Prostate gland (tissue), 2 donors: ENCODE results near the gene ITFG1.

Experiments used
- POLR2A ChIP-seq: fragments of 450-650 bp; IDR thresholded peaks from one replicate; pipeline ENCODE4 v1.6.1; 2016; ENCODE audit warnings: antibody characterized with exemption, mild to moderate bottlenecking
- TF ChIP-seq, protein P1 (sequence below), 4 experiments: fragments of 200-600 bp in 2 of 4; fragments of 450-650 bp in 2 of 4; sonication (generic) in 2 of 4; IDR thresholded peaks; 1 replicate in 3 of 4; 2 replicates in 1 of 4; pipeline ENCODE4 v1.5.1; 2016 to 2019; ENCODE audit warnings: antibody characterized with exemption in 4 of 4, mild to moderate bottlenecking in 2 of 4, moderate library complexity in 2 of 4

DNA sequence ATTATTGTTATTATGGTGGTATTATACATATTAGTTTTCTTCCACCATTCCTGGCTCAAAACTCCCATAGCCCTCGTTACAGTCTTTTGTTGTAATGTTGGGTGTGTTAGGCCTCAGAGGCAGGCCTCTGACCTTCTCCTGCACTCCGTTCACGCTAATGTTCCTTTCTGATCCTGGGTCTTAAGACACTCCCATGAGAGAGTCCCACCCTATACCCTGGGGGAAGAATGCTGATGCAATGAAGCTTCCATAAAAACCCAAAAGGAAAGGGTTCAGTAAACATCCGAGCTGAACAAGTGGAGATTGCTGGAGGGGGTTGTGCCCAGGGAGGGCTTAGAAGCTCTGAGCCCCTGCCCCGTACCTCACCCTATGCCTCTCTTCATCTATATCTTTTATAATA, 175.9 kb downstream of the ITFG1 start:
- TF ChIP-seq, protein P1, sequence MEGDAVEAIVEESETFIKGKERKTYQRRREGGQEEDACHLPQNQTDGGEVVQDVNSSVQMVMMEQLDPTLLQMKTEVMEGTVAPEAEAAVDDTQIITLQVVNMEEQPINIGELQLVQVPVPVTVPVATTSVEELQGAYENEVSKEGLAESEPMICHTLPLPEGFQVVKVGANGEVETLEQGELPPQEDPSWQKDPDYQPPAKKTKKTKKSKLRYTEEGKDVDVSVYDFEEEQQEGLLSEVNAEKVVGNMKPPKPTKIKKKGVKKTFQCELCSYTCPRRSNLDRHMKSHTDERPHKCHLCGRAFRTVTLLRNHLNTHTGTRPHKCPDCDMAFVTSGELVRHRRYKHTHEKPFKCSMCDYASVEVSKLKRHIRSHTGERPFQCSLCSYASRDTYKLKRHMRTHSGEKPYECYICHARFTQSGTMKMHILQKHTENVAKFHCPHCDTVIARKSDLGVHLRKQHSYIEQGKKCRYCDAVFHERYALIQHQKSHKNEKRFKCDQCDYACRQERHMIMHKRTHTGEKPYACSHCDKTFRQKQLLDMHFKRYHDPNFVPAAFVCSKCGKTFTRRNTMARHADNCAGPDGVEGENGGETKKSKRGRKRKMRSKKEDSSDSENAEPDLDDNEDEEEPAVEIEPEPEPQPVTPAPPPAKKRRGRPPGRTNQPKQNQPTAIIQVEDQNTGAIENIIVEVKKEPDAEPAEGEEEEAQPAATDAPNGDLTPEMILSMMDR (IDR thresholded peaks at IDR 0.05), result no peak
- no peak for TF ChIP-seq POLR2A
